Measurements from ENCODE around the gene INTS13.

DNA sequence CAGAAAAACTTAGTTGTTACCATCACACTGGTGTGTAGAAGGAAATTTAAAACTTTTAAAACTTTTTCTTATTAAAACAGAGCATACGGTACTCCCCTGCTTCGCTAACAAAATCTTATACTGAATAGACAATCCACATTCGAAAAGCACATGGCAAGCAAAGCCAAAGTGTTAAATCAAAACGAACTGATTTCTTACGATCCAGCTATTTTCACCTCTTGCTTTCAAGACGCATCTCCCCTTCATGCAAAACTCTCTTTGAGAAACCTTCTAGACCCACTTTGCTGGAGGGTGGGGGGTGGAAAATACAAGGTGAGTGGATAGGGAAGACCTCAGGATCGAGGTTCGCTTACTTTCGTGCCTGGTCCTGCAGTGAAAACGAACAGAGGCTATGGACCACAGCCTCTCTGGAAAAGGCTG, 328 bp downstream of the INTS13 start:
- no peak for TF ChIP-seq POLR2A (IDR thresholded peaks at IDR 0.05)
- TF ChIP-seq, protein P1, sequence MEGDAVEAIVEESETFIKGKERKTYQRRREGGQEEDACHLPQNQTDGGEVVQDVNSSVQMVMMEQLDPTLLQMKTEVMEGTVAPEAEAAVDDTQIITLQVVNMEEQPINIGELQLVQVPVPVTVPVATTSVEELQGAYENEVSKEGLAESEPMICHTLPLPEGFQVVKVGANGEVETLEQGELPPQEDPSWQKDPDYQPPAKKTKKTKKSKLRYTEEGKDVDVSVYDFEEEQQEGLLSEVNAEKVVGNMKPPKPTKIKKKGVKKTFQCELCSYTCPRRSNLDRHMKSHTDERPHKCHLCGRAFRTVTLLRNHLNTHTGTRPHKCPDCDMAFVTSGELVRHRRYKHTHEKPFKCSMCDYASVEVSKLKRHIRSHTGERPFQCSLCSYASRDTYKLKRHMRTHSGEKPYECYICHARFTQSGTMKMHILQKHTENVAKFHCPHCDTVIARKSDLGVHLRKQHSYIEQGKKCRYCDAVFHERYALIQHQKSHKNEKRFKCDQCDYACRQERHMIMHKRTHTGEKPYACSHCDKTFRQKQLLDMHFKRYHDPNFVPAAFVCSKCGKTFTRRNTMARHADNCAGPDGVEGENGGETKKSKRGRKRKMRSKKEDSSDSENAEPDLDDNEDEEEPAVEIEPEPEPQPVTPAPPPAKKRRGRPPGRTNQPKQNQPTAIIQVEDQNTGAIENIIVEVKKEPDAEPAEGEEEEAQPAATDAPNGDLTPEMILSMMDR (IDR thresholded peaks at IDR 0.05): no peak
